ENCODE measurements around the gene IGFN1.

- no peak for TF ChIP-seq MEF2D (tag; conservative IDR thresholded peaks at IDR 0.05; ENCODE audit: low read depth)
- no peak for TF ChIP-seq CREB1 (IDR thresholded peaks at IDR 0.05)
- TF ChIP-seq CREB1 (CRISPR knock-in tag; IDR thresholded peaks at IDR 0.05), result no peak
- TF ChIP-seq CAMTA2 (CRISPR knock-in tag; conservative IDR thresholded peaks at IDR 0.05), result no peak
Measured at GRCh38 chr1:201223852-201224665, 33.4 kb downstream of the IGFN1 start.

Measured in K562 (cell line).